GM12872 (cell line): ENCODE data around the gene TCF4.

Experiments used
- TF ChIP-seq, protein P1 (sequence below): IDR thresholded peaks from 3 replicates; pipeline ENCODE4 v1.5.1; 2011; ENCODE audit warnings: low read depth, mild to moderate bottlenecking, low read length, moderate library complexity; ENCODE audit not compliant: insufficient read depth

TCF4 gene

GRCh38 chr18:55416791-55417190 lies 171.2 kb downstream of the TCF4 start:
- TF ChIP-seq, protein P1, sequence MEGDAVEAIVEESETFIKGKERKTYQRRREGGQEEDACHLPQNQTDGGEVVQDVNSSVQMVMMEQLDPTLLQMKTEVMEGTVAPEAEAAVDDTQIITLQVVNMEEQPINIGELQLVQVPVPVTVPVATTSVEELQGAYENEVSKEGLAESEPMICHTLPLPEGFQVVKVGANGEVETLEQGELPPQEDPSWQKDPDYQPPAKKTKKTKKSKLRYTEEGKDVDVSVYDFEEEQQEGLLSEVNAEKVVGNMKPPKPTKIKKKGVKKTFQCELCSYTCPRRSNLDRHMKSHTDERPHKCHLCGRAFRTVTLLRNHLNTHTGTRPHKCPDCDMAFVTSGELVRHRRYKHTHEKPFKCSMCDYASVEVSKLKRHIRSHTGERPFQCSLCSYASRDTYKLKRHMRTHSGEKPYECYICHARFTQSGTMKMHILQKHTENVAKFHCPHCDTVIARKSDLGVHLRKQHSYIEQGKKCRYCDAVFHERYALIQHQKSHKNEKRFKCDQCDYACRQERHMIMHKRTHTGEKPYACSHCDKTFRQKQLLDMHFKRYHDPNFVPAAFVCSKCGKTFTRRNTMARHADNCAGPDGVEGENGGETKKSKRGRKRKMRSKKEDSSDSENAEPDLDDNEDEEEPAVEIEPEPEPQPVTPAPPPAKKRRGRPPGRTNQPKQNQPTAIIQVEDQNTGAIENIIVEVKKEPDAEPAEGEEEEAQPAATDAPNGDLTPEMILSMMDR: no peak

DNA sequence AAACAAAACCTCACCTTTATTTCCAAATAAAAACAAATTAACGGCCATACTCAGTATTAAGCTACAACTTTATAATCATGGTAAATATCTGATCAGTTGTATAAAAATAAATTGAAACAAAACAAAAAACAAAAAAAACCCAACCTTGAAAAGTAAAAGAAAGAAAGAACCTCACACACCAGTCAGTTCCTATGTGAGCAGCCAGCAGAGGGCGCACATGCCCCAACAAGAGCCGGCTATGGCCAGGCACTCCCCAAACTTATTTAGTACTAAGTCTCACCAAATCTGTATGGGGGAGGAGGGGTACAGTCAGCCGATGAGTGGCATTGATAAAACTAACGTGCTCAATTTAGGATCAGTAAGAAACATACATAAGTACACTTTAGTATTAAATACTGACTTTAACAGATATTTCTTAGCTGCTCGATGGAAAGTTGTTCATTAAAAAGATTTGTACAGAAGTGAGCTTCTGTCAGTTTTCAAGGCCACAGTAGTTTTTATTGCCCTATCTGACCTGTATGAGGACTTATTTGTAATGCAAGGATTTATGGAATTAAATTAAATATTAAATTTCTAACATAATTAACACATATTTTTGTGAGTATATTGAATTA lies 172.6 kb downstream of the TCF4 start:
- TF ChIP-seq, protein P1: peak; percentile 82

- TF ChIP-seq, protein P1: no peak
These were observed 173.5 kb downstream of the TCF4 start for GRCh38 chr18:55414475-55414874.

DNA sequence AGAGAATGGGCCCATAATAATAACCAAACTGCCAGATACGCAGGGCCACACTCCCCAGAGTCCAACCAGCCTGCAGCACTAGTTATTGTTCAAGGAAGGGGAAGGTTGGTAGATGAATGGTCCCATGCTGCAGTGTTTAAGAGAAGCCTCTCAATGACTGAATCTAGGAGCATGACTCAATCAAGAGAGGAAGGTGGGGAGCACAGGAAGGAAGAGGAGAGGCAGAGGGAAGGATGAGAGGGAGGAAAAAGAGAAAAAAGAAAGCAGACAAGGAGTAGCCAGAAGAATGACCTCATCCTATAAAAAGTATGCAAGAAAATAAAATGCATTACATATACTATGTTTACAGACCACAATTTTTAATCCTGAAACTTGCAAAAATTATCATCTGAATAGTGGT lies 174.5 kb downstream of the TCF4 start:
- TF ChIP-seq, protein P1: no peak

GRCh38 chr18:55407774-55408535 lies 180.0 kb downstream of the TCF4 start:
- TF ChIP-seq, protein P1: no peak

- TF ChIP-seq, protein P1: no peak
These were observed 180.8 kb downstream of the TCF4 start for GRCh38 chr18:55407191-55407590.

GRCh38 chr18:55406451-55406991 lies 181.5 kb downstream of the TCF4 start:
- TF ChIP-seq, protein P1: no peak
